ENCODE data around the gene CYREN. TPM values are rescaled to one million over a fixed set of nuclear protein-coding genes. Genes with fewer than 3 reads are reported as not detected.
A peak's percentile ranks its signal among the peaks of the same experiment; 100 is the strongest.
"Not testable (repeated sequence)": the region's sequence is repeated elsewhere in the genome, so short reads cannot be mapped to it uniquely, and the experiment has no call there.

Gene CYREN
- polyA plus RNA-seq, 12 donors = 26.0 to 40.1 (median 31.2) TPM; not detected in 1

DNA sequence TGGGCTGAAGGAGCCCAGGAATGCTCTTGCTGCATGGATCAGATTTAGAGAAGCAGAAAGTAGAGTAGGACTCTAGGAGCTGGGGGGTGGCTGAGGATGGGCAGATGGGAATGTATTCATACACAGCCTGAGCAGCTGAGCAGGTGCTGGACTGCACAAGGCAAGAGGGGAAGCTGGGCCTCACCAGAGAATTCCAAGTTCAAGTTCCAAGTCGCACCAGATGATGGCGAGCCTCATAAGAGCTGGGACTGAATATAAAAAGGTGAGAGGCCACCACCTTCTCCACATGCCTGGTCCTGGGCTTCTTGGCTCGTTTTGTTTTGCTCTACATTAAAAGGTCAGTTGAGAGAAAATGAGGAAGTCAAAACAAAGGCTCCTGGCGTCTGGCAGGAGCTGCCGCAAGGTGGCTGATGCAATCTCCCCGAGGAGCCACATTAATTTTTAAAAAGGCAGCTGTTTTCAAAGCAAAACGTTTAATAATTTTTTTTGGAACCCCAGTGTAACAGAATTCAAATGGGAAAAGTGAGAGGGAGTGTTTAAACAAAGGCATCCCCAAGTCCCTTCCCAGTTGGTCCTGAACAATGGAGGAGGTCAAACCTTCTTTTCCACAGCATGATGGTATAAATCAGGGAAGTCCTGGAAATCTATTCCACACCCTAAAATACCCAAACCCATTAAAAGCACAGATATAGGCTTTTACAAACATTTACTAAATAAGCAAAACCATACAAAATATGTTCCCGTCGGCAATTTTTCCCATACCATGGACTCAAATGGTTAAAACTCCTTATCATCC, 9.5 kb downstream of the CYREN start:
- peak; percentile 21 for DNase-seq

DNA sequence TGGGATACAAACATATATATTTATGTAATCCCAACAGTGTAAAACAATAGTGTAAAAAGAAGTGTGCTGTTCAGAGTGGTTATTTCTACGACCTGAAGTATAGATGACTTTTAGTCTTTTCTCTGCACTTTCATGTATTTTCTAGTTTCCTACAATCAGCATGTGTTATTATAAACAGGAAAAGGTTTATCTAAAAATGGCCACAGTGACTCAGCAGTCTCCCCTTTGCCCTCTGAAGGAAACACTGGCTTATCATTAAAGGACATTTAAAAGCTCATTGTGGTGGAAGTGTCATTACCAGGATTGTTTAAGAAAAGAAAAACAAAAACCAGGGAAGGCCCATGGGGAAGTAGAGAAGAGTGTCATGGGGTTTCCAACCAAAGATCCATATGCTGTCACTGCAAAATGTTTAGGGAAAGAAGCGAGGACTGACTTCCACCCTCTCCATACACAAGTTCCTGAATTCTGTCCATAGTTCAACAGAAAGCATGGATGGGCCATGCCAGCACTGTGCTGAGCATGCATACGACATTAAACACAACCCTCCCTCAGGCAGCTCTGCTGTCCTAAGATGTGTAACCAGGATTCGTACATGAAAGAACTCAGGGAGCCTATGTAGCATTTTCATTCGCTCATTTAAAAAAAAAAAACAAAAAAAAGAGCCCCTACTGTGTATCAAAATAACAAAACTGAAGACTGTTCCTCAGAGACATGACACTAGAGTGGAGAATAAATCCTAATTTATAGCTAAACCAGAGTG, 10.2 kb downstream of the CYREN start:
- DNase-seq = no peak

DNA sequence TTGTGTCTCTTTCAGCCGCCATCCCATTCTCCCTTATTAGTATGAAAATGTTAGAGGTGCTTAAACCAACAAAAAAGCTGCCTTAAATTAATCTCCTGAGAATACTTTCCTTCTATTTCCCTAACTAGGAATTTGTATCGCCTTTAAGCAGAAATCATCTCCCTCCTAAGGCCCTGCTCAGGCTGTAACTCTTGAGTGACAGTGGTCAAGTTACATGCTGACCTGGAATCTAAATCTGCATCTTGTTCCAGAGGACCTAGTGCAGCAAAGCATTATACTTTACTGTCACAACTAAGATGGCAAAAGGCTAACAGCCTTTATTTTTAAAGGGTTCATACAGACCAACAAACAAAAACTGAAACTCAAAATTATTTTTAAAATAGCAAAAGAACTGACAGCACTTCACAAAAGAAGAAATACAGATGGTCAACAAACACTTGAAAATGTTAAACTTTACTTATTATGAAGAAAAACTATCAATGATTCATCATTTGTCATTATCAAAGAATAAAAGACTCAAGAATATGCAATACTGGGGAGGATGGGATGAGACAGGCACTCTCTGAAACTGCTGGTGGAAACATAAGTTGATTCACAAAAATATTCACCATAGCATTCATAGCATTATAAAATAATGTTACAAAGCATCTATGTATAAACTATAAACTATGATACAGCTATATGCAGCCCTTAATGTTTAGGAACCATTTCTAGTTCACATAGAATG, 11.0 kb downstream of the CYREN start:
- DNase-seq = no peak

DNA sequence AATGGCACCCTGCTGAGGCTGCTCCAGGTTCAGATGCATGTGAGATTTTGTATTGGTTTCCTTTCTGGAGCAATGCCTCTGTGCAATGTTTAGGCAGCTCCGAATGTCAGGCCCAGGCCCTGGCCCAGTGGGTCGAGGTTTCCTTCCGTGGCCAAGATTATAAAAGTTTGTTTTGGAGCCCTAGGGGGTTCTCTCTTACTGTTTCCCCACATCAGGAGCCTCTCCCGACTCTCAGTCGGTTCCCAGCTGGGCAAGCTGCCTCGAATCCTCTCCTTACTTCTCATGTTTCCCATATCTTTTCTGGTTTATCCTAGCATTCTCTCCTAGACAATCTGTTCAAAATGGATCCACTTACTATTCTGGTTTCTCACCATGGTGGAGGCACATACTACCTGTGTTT, 11.6 kb downstream of the CYREN start:
- DNase-seq = no peak

DNA sequence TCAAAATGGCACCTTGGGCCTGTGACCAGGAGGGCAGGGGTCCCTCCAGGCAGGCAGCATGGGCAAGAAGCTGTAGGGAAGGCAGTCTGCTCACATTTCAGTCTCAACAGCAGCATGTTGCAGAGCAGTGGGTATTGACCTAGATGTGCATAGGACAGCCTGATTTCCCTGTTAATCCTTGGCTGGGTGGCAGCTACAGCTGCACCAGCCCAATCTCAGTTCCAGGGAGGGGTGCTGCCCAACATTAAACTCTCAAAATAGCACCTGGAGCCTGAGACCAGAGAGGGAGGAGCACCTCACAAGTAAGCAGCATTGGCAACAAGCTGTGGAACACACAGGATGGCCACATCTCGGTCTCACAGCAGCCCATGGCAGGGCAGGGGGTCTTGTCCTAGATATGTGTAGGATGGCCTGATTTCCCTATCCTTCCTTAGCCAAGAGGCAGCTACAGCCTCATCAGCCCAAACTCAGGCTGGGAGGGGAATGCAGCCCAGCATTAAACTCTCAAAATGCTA, 12.3 kb downstream of the CYREN start:
- DNase-seq = no peak

DNA sequence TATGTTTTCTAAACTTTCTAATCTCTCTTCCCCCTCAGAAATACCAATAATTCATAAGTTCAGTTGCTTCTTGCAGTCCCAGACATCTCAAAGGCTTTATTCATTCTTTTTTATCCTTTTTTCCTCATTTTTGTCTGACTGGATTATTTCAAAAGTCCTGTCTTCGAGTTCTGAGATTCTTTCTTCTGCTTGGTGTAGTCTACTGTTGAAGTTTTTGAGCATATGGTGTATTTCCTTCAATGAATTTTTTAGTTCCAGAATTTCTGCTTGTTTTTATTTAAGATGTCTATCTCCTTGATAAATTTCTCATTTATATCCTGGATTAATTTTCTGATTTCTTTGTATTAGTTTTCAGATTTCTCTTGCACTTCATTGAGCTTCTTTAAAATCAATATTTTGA, 14.2 kb downstream of the CYREN start:
- no peak for DNase-seq

DNA sequence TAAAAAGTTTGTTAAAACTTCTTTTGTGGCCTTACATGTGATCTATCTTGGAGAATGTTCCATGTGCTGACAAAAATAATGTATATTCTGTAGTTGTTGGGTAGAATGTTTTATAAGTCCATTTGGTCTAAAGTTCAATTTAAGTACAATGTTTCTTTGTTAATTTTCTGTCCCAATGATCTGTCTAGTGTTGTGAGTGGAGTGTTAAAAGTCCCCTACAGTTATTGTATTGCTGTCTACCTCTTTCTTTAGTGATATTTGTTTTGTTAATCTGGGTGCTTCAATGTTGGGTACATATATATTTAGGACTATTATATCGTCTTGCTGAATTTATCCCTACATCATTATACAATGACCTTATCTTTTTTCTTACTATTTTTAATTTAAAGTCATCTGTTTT, 15.8 kb downstream of the CYREN start:
- DNase-seq = no peak

DNA sequence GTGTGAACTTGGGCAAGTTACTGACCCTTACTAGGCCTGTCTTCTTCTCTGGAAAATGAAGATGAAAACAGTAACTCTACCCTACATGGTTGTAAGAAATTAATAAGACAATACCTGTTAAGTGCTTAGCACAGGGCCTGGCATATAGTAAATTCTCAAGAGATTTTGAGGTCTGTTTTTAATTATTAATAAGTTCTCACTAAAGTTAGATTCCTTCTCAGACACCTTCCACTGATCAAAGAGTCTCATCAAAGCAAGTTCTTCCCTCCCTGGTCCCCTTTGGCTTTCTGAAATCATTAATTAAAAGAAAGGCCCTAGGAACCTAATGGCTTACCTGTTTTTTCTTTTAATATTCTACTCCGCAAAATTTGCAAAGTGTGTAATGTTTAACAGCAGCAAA, 18.1 kb downstream of the CYREN start:
- DNase-seq = no peak

DNA sequence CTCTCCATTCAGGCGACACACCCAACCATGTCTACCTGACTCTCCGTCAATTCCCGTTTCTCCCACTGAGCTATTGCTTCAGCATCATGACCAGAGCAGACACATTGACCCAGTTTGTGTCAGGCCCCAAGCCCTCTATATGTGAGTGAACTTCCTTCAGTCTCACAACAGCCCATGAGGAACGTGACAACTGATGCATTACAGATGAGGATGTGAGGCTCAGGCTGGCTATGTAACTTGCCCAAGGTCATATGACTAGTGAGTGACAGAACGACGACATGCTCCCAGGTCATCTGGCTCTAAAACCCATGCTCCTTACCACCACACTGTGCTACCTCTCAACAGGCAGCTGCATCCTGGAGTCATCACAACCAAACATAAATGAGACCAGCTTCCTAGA, 19.0 kb downstream of the CYREN start:
- DNase-seq = no peak

DNA sequence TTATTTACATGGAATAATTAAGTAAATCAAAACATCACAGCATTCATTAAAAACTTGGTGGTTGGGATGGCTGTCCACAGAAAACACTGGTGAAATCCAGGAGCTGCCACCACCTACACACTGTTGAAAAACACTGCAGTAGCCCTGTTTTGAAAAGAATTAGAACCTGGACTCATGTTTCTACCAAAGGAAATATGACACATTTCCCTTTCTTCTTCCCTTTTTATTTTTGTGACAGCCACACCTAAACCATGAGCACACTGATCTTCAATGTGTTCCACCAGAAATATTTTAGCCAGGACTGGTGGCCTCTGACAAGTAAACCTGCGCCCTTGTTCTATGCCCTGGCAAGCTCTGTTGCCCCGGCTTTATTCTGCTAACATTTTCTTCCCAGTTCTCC, 19.4 kb downstream of the CYREN start:
- no peak for DNase-seq

DNA sequence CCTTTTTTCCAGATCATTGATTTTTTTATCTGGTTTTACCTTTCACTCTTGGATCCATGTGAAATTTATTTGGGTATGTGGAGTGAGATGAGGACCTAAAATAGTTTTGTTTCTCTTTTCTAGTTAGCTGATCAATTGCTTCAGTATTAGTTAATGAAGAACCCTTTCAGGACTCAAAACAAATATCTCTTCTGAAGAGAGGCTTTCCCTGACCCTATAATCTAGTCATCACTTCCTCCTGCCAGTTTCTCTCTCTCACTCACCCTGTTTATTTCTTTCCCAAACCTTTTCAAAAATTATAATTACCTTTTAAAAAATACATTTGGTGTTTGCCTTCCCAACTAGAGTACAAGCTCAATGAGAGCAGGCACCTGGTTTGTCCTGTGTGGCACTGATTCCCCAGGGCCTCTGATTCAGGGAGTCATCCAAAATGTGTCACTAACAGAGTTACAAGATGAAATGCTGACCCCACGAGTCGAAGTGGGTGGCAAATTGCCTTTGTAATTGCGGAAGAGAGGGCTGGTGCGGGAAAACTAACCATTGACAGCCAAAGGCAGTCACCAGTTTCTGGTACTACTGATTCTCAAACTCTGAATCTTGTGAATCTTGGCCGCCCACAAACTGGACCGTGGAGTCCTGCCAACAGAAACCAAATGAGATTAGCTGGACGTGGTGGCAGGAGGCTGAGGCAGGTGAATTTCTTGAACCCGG, 20.3 kb downstream of the CYREN start:
- DNase-seq = no peak

DNA sequence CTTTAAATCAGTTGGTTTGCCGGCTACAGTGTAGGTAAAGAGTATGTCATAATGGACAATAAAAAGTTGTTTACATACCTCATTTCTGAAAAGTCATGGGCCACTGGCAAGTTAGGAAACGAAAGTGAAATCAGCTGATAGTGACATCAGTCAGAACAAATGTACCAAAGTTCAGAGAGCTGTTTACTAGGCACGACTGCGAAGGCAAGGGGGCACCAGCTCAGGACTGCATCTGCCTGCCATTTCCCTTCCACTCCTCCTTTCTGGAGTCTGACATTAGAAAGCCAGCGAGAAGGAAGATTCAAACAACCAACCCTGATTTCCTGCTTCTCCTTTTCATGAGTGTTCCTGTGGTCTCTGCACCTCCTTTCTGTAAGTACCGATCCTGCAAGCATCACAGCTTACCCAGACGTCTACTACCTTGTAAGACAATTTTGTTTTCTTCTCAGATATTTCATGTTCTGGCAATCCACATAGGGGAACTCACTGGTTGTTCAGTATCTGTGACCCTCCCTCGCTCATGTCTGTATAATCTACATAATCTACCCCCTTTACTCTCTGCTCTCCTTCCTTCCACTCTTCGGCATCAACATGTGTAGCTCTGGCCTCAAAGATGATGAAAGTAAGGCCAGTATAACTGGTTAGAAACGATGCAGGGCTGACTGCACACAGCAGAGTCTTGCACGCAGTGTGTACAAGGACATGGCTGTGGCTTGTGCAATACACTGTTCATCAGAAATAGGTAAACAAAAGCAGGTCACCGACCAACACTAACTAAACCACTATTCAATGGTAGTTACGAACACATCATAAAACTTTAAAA, 22.4 kb downstream of the CYREN start, which contains the start of gene TMEM140:
TMEM140 (plus strand) TSS at position 174 of the 823 bp plus-strand sequence. CDS start 16,370 bp downstream, outside the sequence.
- no peak for DNase-seq

DNA sequence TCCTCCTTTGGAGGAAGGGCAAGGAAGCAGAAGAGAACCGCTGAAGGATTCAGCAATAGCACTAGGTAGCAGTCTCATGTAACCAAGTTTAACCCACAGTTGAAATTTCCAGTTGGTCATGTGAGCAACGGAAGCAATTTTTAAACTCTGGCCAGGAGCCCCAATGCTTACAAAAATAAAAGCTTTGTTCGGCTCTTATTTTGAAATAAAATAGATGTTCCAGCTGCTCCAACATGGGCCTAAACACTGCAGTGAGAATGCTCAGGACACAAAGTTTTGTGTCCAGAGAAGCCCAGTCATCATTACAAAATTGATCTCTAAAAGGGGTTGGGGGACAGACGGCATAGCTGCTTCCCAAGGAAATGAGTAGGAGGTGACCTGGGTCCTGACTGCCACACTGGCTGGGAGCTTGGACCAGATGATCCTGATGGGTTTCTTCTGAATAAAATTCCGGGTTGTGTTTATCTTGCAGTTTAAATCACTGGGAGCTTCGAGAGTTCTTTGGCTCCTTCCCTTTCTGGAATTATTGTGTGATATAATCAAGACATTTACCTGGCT, 23.1 kb downstream of the CYREN start:
- no peak for DNase-seq

DNA sequence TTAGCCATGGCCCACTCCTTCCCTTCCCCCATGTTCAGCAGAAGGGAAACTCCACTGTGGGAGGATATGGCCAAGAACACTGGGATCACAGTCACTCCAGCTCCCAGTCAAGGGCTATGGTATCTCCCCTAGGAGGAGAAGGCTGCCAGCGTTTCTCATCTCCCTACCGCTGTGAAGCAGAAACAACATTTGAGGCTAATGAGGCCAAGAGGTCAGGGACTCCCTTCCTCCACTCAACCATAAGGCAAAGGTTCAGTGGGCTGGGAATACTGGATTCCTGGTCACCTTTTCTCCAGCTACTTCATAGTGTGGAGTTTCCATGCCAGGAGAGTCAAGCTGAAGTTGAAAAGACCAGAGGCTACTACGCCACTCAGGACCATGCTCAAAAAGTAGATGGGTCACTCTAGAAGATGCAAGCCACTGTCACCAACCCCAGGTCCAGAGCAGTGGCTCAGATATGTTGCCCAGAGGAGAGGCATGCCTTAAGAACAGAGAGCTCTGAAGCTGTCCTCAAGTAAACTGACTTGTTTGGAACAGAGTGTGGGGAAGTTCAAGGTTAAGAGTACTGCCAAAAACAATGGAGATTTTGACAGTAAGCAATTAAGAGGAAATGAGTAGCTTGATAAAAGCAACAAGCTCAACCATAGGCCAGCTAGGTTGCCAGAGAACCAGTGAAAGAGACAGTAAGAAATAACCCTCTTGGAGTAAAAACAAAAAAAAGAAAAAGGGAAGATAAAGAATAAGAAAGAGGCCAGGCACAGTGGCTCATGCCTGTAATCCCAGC, 26.4 kb downstream of the CYREN start:
- no peak for DNase-seq

DNA sequence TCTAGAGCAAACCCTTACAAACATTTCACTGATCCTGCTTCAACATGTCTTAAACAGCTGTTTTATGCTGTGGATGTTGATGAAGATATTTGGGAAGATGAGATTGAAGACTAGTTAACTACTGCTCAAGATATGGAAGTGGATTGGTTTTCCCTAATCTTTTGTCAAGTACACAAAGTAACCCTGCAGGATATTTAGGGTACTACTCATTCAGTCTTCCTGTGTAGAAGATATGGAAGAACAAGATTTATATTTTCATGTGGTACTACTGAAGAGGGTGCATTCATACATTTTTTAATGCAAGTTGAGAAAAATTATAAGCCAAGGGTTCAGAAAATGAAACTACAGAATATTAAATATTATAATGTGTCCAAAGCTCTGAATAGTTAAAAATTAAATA, 40.9 kb downstream of the CYREN start:
- DNase-seq = no peak

DNA sequence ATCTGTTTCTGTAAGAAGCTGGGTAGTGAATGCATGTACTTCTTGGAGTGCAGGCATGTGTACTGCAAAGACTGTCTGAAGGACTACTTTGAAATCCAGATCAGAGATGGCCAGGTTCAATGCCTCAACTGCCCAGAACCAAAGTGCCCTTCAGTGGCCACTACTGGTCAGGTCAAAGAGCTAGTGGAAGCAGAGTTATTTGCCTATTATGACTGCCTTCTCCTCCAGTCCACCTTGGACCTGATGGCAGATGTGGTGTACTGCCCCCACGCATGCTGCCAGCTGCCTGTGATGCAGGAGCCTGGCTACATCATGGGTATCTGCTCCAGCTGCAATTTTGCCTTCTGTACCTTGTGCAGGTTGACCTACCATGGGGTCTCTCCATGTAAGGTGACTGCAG, 41.6 kb downstream of the CYREN start:
- no peak for DNase-seq

DNA sequence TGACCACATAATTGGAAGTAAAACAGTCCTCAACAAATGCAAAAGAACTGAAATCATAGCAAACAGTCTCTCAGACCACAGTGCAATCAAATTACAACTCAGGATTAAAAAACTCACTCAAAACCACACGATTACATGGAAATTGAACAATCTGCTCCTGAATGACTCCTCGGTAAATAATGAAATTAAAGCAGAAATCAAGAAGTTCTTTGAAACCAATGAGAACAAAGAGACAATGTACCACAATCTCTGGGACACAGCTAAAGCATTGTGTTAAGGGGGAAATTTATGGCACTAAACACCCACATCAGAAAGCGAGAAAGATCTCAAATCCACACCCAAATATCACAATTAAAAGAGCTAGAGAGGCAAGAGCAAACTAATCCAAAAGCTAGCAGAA, 45.9 kb downstream of the CYREN start:
- DNase-seq = not testable (repeated sequence)

DNA sequence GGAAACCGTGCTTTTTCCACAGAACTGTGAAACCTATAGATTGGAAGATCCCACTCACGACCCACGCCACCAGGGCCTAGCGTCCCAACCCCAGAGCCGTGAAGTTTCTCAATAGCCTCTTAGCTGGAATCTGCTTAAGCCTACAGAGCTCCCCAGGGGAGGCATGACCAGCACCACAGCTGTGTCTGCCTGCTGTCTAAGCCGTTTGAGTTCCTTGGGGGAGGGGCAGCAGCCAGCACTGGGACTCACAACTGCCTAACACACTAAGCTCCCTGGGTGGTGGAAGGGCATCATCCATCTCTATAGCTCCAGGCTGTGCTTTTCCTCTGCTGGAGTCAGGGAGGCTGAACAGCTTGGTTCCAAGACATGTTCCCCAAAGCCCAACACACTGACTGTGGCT, 48.6 kb downstream of the CYREN start:
- DNase-seq = no peak

DNA sequence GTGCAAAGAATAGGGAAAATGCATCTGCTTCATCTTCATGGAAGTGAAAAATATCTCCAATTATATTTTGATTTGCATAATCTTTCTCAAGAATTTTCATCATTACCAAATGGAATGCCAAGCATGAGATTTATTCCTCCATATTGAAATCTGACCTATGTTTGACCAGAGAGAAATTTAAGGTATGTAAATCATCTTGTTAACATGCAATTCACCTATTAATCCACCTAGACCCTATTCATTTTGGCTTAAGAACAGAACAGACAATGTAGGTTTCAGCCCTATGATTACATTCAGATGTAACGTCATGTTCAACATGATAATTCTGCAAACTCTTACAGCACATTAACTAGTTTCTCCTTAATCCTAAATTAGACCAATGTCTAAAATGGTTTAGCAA, 53.4 kb downstream of the CYREN start:
- no peak for DNase-seq
